HEK293T (cell line): ENCODE measurements around the gene ERMP1.

Source experiments
- ARNT ChIP-seq: fragments of 450-650 bp; IDR thresholded peaks from 2 replicates; pipeline ENCODE4 v1.6.1; 2017; ENCODE audit warnings: mild to moderate bottlenecking
- CTBP1 ChIP-seq: fragments of 450-650 bp; IDR thresholded peaks from 2 replicates; pipeline ENCODE4 v1.6.1; 2016; ENCODE audit warnings: borderline replicate concordance
- ELF4 ChIP-seq: fragments of 450-650 bp; IDR thresholded peaks from 2 replicates; pipeline ENCODE4 v1.6.1; 2017; ENCODE audit warnings: antibody characterized with exemption
- FOXK2 ChIP-seq: fragments of 450-650 bp; IDR thresholded peaks from 2 replicates; pipeline ENCODE4 v1.6.1; 2016; ENCODE audit warnings: mild to moderate bottlenecking
- FOXM1 ChIP-seq: fragments of 450-650 bp; IDR thresholded peaks from 2 replicates; pipeline ENCODE4 v1.6.1; 2017; ENCODE audit warnings: mild to moderate bottlenecking, borderline replicate concordance
- HDGF ChIP-seq: fragments of 450-650 bp; IDR thresholded peaks from 2 replicates; pipeline ENCODE4 v1.6.1; 2017; ENCODE audit warnings: antibody characterized with exemption, borderline replicate concordance
- L3MBTL2 ChIP-seq: fragments of 450-650 bp; conservative IDR thresholded peaks from 2 replicates; pipeline ENCODE4 v1.6.1; 2016; ENCODE audit warnings: mild to moderate bottlenecking
- LEF1 ChIP-seq: fragments of 450-650 bp; IDR thresholded peaks from 2 replicates; pipeline ENCODE4 v1.6.1; 2017; ENCODE audit warnings: mild to moderate bottlenecking, borderline replicate concordance
- NFRKB ChIP-seq: fragments of 450-650 bp; IDR thresholded peaks from 2 replicates; pipeline ENCODE4 v1.6.1; 2016; ENCODE audit warnings: mild to moderate bottlenecking, moderate library complexity
- SP1 ChIP-seq: fragments of 450-650 bp; IDR thresholded peaks from 2 replicates; pipeline ENCODE4 v1.6.1; 2017
- SUZ12 ChIP-seq: fragments of 450-650 bp; IDR thresholded peaks from 2 replicates; pipeline ENCODE4 v1.6.1; 2016; ENCODE audit warnings: mild to moderate bottlenecking
- TARDBP ChIP-seq: fragments of 450-650 bp; IDR thresholded peaks from 2 replicates; pipeline ENCODE4 v1.6.1; 2016

- TF ChIP-seq SP1, result no peak
- no peak for TF ChIP-seq SUZ12
- TF ChIP-seq FOXM1, result no peak
- TF ChIP-seq ELF4, result no peak
- no peak for TF ChIP-seq ARNT
- no peak for TF ChIP-seq L3MBTL2
- TF ChIP-seq LEF1, result no peak
- no peak for TF ChIP-seq HDGF
- no peak for TF ChIP-seq NFRKB
- TF ChIP-seq TARDBP, result no peak
- no peak for TF ChIP-seq FOXK2
- TF ChIP-seq CTBP1, result no peak
These were observed 43.4 kb downstream of the ERMP1 start for GRCh38 chr9:5789489-5789888.
